ENCODE measurements around the gene MYOZ3.

MYOZ3 gene

DNA sequence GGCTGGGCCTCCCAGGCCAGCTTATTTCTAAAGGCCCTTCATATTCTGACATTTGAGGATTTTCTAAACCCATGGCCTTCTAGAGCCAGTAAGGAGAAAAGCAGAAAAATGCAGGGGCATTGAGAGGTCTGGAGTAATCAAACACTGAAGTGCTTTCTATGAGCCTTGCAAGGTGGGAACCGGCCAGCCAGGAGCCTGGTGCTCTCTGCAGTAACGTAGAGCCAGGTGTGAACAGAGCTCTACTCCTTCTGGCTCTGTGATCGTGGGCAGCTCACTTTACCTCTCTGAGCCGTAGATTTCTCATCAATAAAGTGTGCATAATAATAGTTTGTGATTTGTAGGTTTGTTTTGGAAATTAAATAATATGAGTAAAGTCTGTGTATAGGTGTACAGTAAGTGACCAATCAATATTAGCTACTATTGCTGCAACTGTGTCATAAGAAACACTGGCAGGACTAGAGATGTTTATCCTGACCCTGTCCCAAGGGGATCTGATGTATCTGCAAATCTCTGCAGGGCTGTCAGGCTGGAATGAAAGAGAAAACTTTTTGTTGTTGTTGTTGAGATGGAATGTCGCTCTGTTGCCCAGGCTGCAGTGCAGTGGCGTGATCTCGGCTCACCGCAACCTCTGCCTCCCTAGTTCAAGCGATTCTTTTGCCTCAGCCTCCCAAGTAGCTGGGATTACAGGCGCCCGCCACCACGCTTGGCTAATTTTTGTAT is 17.9 kb upstream of the MYOZ3 start:
- no peak for FAIRE-seq

DNA sequence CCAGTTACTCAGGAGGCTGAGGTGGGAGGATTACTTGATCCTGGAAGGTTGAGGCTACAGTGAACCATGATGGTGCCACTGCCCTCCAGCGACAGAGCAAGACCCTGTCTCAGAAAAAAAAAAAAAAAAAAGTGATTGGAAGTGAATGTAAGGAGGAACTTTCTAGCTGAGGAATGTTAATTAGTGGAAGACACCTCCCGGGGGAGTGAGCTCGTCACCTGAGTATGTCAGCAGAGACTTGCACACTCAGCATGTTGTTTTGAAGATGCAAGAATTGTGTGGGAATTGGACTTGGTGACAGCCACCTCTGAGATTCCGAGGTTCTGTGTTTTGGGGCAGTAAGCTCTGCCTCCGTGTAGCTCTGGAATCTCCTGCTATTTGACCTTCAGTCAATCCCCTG is 17.0 kb upstream of the MYOZ3 start:
- no peak for FAIRE-seq

DNA sequence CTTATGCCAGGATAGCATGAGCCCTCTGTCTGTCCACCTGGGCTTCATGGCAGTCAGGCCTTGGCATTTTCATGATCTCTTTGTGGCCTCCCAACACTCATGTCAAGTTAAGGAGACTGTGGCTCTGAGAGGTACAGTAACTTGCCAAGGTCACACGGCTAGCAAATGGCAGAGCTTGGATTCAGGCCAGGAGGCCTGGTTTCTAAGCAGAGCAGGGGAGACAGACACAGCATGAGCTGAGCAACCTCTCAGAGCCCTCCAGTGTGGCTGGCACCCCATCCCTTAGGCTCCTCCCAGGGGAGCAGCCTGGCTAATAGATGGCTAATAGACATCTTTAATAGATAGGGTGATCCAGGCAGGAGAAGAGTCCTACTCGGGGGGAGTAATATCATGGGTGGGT is 16.5 kb upstream of the MYOZ3 start:
- FAIRE-seq: no peak

DNA sequence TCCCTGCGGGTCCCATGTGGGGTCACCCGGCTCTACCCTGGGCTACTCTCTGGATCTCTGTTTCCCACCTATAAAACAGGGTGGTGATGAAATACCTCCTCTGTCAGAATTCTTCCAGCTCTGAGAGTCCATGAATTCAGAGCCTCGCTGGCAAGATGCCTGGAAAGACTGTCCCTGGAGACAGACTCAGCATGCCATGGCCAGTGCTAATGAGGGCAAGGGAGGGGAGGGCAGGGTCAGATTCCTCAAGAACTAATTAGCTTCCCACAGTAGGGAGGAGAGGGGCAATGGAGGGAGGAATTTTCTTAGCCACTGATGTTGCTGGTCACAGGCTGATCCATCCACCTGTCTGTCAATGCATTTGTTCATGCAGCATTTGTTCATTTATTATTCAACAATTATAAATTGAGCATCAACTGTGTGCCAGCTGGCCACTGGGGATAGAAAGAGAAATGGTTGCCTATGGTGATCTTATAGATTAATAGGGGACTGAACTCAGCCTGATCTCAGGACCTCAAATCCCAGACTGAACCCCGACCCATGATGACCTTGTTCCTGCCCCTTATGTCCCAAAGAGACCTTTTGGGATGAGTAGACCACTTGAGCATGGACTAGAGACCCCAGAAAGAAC is 15.9 kb upstream of the MYOZ3 start:
- FAIRE-seq: no peak

DNA sequence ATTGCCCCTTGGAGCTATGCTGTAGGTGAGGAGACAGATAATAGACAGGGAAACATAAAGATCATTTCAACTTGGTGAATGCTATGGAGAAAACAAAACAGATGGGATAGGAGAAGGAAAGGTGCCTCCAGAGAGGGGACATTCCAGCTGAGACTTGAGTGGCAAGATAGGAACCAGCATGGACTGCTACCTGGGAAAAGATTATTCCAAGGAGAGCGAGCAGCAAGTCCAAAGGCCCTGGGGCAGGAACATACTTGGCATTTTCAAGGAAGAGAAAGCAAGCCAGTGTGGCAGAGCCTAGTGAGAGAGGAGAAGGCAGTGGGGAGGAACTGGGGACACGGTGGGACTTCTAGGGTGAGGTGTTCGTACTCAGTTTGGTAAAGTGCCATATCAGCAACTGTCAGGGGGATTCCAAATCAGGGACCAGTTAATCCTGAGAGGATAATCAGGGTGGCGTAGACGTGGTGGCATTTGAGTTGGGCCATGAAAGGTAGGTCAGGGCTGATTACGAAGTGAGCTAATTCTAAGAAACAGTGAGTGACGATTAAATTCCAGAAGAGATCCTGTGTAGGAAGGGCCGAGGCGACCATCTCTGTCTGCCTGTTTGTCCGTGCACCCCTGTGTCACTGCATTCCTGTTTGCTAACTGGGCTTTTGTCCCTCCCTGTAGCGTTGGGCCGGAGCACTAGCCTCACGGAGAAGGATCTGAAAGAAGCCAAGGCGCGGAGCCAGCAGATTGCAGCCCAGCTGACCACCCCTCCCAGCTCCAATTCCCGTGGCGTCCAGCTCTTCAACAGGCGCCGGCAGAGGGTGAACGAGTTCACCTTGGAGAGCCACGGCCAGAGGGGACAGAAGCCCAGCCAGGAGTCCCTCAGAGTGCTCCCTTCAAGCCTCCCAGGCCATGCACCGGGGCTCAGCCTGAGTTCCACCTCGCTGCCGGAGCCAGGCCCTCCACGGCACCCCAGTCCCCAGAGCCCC is 13.5 kb upstream of the MYOZ3 start:
- FAIRE-seq: no peak

DNA sequence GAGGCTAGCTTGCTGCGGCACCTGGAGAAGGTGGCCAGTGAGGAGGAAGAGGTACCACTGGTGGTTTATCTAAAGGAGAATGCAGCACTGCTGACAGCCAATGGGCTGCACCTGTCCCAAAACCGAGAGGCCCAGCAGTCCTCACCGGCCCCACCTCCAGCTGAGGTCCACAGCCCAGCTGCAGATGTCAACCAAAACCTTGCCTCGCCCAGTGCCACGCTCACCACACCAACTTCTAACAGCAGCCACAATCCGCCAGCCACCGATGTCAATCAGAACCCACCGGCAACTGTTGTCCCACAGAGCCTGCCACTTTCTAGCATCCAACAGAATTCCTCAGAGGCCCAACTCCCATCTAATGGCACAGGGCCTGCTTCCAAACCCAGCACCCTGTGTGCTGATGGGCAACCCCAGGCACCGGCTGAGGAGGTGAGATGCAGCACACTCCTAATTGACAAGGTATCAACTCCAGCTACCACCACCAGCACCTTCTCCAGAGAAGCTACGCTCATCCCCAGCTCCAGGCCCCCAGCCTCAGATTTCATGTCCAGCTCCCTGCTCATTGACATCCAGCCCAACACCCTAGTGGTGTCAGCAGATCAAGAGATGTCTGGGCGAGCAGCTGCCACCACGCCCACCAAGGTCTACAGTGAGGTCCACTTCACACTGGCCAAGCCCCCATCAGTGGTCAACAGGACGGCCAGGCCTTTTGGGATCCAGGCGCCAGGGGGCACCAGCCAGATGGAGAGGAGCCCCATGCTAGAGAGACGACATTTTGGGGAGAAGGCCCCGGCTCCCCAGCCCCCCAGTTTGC is 12.6 kb upstream of the MYOZ3 start:
- FAIRE-seq: no peak

DNA sequence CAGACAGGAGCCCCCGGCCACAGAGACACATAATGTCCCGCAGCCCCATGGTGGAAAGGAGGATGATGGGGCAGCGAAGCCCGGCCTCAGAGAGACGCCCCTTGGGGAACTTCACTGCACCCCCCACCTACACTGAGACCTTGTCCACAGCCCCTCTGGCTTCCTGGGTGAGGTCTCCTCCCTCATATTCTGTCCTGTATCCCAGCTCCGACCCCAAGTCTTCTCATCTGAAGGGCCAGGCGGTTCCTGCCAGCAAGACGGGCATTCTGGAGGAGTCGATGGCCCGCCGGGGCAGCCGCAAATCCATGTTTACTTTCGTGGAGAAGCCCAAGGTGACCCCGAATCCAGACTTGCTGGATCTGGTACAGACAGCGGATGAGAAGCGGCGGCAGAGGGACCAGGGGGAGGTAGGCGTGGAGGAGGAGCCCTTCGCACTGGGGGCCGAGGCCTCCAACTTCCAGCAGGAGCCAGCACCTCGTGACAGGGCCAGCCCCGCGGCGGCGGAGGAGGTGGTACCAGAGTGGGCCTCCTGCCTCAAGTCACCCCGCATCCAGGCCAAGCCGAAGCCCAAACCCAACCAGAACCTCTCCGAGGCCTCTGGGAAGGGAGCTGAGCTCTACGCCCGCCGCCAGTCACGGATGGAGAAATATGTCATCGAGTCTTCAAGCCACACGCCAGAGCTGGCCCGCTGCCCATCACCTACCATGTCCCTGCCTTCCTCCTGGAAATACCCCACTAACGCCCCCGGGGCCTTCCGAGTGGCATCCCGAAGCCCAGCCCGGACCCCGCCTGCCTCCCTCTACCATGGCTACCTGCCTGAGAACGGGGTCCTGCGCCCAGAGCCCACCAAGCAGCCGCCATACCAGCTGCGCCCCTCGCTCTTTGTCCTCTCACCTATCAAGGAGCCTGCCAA is 11.7 kb upstream of the MYOZ3 start:
- FAIRE-seq: no peak

DNA sequence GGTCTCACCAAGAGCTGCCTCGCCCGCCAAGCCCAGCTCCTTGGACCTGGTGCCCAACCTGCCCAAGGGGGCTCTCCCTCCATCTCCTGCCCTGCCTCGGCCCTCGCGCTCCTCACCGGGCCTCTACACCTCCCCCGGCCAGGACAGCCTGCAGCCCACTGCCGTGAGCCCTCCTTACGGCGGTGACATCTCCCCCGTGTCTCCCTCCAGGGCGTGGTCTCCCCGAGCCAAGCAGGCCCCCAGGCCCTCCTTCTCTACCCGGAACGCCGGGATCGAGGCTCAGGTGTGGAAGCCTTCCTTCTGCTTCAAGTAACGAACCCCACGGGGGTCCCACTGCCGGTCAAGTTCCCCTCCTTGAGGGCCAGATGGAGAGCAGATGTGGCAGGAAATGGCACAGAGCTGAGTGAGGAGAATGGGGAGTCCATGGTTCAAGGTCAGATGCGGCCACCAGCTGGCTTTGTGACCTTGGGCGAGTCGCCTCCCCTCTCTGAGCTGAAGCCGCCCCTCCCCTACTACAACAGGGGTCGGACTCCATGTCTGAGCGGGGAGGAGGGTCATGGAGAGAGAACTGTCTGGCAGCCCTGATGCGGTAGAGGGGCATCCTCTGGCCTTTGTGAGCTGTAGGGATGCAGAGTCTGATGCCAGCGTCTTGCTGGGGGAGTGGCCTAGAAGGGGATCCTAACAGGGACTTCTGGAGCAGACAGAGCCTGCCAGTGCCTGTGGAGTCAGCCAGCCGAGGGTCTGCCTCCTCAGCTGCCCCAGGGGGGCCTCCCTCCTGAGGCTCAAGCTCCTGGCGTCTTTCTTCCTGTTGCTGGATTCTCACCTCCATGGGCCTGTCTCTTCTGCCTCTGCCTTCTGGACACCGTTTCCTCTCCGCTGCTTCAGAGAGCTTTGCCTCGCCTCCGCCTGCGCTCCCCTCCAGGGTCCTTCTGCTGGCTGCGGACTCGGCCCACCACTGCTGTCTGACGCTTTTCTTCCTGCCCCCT is 10.7 kb upstream of the MYOZ3 start:
- no peak for FAIRE-seq

DNA sequence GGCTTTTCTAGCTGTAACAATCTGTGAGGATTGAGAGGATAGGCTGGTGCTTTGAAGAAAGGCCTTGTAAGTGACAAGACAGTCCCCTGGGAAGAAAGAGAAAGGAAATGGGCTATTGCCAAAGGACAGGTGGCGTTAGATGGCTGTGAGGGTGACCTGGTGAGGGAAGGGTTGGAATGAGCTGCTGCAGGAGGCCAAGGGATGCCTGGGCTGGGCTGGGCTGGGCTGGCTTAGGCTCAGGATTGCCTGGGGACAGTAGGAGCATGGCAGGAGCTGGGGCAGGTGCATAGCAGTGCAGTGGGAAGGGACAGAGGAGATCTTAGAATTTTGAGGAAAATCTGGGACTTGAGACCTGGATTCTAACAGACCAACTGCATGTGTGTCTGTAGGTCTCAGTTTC is 9.7 kb upstream of the MYOZ3 start:
- no peak for FAIRE-seq

DNA sequence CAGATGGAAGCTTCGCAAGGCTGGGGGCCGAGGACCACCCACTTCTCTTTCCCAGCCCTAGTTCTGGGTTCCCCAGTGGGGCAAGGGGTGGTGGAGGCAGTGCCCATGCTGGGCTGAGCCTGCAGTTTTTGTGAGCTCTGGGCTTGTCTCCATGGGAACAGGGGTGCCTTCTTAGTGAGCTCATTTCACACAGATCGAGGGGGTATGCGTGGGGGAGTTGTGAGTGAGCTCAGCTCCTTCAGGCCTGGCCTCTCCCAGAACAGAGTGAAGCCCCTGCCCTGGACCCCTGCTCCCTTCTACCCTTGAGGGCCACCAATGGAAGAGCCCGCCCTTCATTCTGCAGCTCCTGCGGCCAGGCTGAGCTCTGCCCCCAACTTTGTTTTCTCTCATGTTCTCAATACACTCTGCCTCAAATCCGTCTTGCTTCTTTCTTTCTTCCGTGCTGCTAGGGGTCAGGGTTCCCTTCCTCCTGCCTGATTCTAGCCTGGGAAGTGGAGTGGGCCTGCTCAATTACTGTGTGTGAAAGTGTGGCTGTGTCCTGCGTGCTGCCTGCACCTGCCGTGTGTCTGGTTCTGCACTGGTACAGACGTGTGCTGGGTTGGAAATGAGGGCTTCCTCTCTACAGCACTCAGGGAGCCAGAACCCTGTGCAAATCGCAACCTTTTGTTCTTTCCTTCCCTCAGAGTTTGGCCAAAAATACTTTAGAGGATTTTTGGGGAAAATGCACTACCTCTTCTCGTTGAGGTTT is 9.0 kb upstream of the MYOZ3 start:
- FAIRE-seq: no peak

DNA sequence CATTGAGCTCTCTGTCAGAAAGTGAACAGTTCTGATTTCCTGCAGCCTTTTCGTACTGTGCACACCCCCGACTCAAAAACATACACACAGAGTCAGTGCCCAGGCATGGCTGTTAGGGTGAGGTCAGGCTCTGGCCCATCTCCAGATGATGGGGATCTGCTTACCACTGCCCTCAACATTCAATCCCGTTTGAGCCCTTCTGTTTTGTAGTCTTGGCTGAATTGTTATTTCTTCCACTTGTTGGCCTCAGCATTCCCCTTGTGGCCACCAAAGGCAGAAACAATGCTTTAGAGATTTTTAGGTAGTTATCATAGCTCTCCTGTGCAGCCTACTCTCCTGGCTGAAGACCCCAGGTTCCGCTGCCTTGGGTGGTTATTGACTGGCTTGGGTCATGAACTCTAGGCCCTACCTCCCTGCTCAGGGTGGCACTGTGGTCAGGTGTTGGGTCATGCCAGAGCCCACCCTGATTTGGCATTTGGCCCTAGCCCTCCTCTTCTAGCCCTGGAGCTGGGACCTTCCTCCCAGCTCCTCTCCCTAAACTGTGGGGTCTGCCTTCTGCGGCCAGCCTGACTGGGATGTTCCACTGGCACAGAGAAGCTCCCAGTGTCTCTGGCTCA is 7.8 kb upstream of the MYOZ3 start:
- no peak for FAIRE-seq

DNA sequence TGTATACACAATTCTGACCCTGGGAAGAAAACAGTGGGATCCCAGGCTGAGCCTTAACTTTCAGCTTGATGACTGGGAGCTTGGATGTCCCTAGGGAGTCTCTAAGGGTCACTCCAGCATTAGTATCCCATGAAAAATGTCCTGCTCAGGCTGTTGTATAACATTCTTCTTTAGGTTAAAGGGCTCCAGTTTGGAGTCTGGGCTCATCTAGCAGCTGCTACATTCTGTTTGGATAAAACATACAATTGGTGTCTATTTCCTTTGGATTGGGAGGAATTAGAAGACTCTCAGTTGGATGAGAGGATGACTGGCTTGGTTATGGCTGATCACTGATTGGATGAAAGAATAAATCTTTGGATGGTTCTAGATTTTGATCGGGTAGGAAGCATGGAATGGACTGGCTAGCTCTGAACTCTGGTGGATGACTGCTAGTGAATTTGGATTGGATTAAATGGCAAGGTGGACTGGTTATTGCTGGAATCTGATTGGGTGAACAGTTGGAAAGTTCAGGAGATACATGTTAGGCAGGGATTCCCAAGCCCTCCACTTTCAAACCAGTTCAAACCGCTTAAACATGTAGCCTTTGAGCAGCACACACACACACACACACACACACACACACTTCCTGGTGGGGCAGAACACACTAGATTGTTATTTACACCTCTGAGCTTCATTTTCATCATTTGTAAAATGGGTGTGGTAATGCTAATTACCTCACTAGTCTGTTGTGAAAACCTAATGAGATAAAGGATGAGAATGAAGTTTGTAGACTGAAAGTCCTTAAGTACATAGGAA is 7.1 kb upstream of the MYOZ3 start:
- FAIRE-seq: no peak

DNA sequence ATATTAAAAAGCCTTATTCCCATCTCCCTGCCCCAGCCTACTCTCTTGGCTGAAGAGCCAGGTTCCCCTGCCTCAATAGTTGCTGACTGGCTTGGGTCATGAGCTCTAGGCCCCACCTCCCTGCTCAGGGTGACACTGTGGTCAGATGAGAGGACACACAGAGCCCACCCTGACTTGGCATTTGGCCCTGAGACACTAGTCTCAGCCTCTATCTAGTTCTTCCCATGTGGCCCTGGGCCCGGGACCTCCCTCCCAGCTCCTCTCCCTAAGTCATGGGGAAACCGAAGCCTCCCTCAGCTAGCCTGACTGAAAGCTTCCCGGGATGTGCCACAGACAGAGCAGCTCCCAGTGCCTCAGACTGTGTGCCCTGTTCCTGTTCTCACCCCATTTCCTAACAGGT is 5.8 kb upstream of the MYOZ3 start:
- no peak for FAIRE-seq

DNA sequence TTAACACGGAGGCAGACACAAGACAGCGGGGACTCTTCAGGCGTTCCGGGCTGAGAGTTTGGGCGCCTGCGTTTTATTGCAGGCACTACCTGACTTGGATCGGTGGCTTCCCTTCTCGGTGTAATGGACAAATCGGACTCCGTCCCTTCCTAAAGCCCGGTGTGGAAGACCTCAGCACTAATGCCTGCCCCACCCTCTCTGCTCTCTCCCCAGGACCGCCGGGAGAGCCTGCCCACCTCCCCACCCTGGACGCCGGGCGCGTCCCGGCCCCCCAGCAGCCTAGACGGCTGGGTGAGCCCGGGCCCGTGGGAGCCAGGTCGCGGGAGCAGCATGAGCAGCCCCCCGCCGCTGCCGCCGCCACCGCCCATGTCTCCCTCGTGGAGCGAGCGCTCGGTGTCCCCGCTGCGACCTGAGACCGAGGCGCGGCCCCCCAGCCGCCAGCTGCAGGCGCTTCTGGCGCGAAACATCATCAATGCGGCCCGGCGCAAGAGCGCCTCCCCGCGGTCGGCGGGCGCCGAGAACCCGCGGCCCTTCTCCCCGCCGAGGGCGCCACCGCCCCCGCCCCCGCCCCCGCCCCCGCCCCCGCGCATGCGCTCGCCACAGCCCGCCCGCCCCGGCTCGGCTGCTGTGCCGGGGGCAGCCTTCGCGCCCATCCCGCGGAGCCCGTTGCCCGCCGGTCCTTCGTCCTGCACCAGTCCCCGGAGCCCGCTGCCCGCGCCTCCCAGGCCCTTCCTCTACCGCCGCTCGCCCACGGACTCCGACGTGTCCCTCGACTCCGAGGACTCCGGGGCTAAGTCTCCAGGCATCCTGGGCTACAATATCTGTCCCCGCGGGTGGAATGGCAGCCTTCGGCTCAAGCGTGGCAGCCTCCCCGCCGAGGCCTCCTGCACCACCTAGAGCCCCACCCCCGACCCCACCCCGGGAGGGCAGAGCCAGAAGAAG is 4.6 kb upstream of the MYOZ3 start:
- FAIRE-seq: no peak

DNA sequence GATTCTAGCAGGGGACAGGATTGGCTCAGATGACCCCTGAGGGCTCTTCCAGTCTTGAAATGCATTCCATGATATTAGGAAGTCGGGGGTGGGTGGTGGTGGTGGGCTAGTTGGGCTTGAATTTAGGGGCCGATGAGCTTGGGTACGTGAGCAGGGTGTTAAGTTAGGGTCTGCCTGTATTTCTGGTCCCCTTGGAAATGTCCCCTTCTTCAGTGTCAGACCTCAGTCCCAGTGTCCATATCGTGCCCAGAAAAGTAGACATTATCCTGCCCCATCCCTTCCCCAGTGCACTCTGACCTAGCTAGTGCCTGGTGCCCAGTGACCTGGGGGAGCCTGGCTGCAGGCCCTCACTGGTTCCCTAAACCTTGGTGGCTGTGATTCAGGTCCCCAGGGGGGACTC is 2.9 kb upstream of the MYOZ3 start:
- no peak for FAIRE-seq

DNA sequence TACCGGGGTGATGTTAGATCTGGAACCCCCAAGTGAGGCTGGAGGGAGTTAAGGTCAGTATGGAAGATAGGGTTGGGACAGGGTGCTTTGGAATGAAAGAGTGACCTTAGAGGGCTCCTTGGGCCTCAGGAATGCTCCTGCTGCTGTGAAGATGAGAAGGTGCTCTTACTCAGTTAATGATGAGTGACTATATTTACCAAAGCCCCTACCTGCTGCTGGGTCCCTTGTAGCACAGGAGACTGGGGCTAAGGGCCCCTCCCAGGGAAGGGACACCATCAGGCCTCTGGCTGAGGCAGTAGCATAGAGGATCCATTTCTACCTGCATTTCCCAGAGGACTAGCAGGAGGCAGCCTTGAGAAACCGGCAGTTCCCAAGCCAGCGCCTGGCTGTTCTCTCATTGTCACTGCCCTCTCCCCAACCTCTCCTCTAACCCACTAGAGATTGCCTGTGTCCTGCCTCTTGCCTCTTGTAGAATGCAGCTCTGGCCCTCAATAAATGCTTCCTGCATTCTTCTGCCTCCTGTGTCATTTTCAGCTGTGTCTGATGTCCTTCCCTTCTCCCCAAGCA is 2.3 kb upstream of the MYOZ3 start:
- FAIRE-seq: no peak

All from colon (tissue), 2 donors.